HepG2 (cell line): Measurements from ENCODE around the gene FITM1. TPM values are rescaled to one million over a fixed set of nuclear protein-coding genes. Genes with fewer than 3 reads are reported as not detected.

ENCODE experiments used
- ARID2 ChIP-seq: sonication (generic); formaldehyde crosslinking; IDR thresholded peaks from 2 replicates; pipeline ENCODE4 v1.8.1; 2022; ENCODE audit warnings: mild to moderate bottlenecking, missing genetic modification reagents, borderline replicate concordance
- CC2D1A ChIP-seq: sonication (generic); formaldehyde crosslinking; IDR thresholded peaks from 2 replicates; pipeline ENCODE4 v1.8.1; 2023; ENCODE audit warnings: mild to moderate bottlenecking, missing genetic modification reagents
- DMAP1 ChIP-seq: IDR thresholded peaks from 2 replicates; pipeline ENCODE4 v1.6.1; 2016
- DZIP1 ChIP-seq: sonication (generic); formaldehyde crosslinking; IDR thresholded peaks from 2 replicates; pipeline ENCODE4 v1.5.0; 2020; ENCODE audit warnings: mild to moderate bottlenecking, missing genetic modification reagents
- ELF1 ChIP-seq: sonication (generic); formaldehyde crosslinking; IDR thresholded peaks from 2 replicates; pipeline ENCODE4 v1.4.0; 2020; ENCODE audit warnings: missing genetic modification reagents
- NR2F6 ChIP-seq, 2 experiments: IDR thresholded peaks; 2 replicates each; pipeline ENCODE4 v1.6.1; 2016; ENCODE audit warnings: antibody characterized with exemption in 1 of 2, mild to moderate bottlenecking in 1 of 2
- PBX3 ChIP-seq: sonication (generic); formaldehyde crosslinking; IDR thresholded peaks from 2 replicates; pipeline ENCODE4 v1.8.1; 2023; ENCODE audit warnings: missing genetic modification reagents, inconsistent platforms, borderline replicate concordance
- POGK ChIP-seq: sonication (generic); formaldehyde crosslinking; conservative IDR thresholded peaks from 2 replicates; pipeline ENCODE4 v1.8.0; 2022; ENCODE audit warnings: mild to moderate bottlenecking, moderate library complexity, missing genetic modification reagents
- RERE ChIP-seq: IDR thresholded peaks from 2 replicates; pipeline ENCODE4 v1.6.1; 2016; ENCODE audit warnings: low read depth, missing genetic modification reagents, missing compliant biosample characterization
- SCMH1 ChIP-seq: sonication (generic); formaldehyde crosslinking; IDR thresholded peaks from 2 replicates; pipeline ENCODE4 v1.9.0; 2021; ENCODE audit warnings: missing genetic modification reagents, mild to moderate bottlenecking, borderline replicate concordance
- SKIL ChIP-seq: sonication (generic); formaldehyde crosslinking; IDR thresholded peaks from 2 replicates; pipeline ENCODE4 v1.8.0; 2022; ENCODE audit warnings: missing genetic modification reagents, mild to moderate bottlenecking, moderate library complexity, borderline replicate concordance
- SMYD3 ChIP-seq: sonication (generic); formaldehyde crosslinking; IDR thresholded peaks from 2 replicates; pipeline ENCODE4 v1.8.1; 2023; ENCODE audit warnings: mild to moderate bottlenecking, missing genetic modification reagents
- ZBTB25 ChIP-seq: IDR thresholded peaks from 2 replicates; pipeline ENCODE4 v1.6.1; 2018; ENCODE audit warnings: missing genetic modification reagents
- ZNF12 ChIP-seq: sonication (generic); formaldehyde crosslinking; IDR thresholded peaks from 2 replicates; pipeline ENCODE4 v1.5.0; 2020; ENCODE audit warnings: missing genetic modification reagents
- ZNF546 ChIP-seq: sonication (generic); formaldehyde crosslinking; conservative IDR thresholded peaks from 2 replicates; pipeline ENCODE4 v1.8.1; 2023; ENCODE audit warnings: mild to moderate bottlenecking, missing genetic modification reagents
- polyA plus RNA-seq, 8 experiments: library from polyadenylated mRNA; depleted of rRNA in 3 of 8; stranded (reverse) in 7 of 8; unstranded in 1 of 8; fragments of >200 nt; fragmentation: Illumina TruSeq in 4 of 8; extraction: Trizol in 4 of 8; gene quantifications; 2 replicates each; pipeline versions ENCODE4 v1.2.1 to v1.2.3, GENCODE V29; 2011 to 2016; ENCODE audit warnings: low read depth in 4 of 8, missing spikeins in 1 of 8, mixed read lengths in 1 of 8; ENCODE audit not compliant: insufficient read depth in 1 of 8
- total RNA-seq, 5 experiments: library from RNA; depleted of rRNA; stranded (reverse); fragments of >200 nt; fragmentation: Illumina TruSeq; extraction: Trizol; gene quantifications; 2 replicates each; pipeline ENCODE4 v1.2.3, GENCODE V29; 2016; ENCODE audit warnings: low read depth in 1 of 5

FITM1 gene
- total and polyA plus RNA-seq, 2 of the 13 experiments (the other 11 are each of a cell fraction or from before 2014, with no cell fraction given): 2.7 to 5.8 TPM

- TF ChIP-seq NR2F6 (IDR thresholded peaks at IDR 0.05) (peak; percentile 17; the same call in 1 of the 2 replicates), NR2F6 (CRISPR knock-in tag; IDR thresholded peaks at IDR 0.05) (no peak), ZBTB25 (CRISPR knock-in tag) (0 out of 2 replicates have a peak, but pooled peaks have one; percentile 9), POGK (CRISPR knock-in tag) (0 out of 2 replicates have a peak, but pooled peaks have one; percentile 39), DZIP1 (CRISPR knock-in tag) (no peak), ARID2 (no peak), ZNF12 (no peak), RERE (CRISPR knock-in tag) (no peak), SMYD3 (no peak; the same call in 1 of the 2 replicates), ELF1 (CRISPR knock-in tag) (no peak), SCMH1 (CRISPR knock-in tag) (no peak), CC2D1A (CRISPR knock-in tag) (peak; percentile 88), PBX3 (CRISPR knock-in tag) (no peak), SKIL (CRISPR knock-in tag) (no peak), DMAP1 (no peak; the same call in 1 of the 2 replicates), ZNF546 (CRISPR knock-in tag) (no peak)
Observed at GRCh38 chr14:24110523-24110922, 19.9 kb upstream of the FITM1 start (continued).
